ENCODE measurements around the gene AGER.
A peak's percentile ranks its signal among the peaks of the same experiment; 100 is the strongest.

Gene AGER

DNA sequence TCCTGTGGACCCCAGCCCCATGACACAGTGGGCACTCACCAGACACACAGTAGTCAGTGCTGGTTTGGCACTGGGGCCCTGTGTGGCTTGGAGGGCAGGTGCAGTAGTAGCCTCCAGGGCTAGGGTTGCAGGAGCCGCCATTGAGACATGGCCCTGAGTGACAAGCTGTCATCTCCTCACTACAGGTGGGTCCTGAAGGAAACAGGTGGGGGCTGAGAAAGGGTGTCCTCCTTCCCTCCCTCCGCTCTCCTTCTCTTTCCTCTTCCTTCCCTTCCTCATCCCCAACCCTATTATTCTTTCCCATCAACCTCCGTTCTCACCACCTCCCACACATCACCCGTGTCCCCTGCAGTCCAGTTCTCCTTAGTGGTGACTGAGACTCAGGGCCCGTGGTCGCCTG is 29.6 kb upstream of the AGER start:
- H3K4me1 ChIP-seq (ENCODE audit: control insufficient read depth, insufficient read depth, low read length): no peaks in the 10 kb centered on the region
- H3K27ac ChIP-seq (ENCODE audit: extremely low read depth, low read depth, low read length): no peak overlapping the region
- ChIA-PET CTCF (interaction anchor here (0.6 to 1.4 kb wide), 5 partner anchors 27 to 625 kb away, joined by 3 to 5 read pairs (median 4); partner anchors contain the start of gene TAP2), POLR2A (interaction anchor here (0.6 kb wide), 1 partner anchor 236 kb away, joined by 4 read pairs; no protein-coding TSS in a partner anchor)
- H3K4me3 ChIP-seq (ENCODE audit: low read depth, low read length): no peak overlapping the region
- TF ChIP-seq ZNF121 (tag by site-specific recombination; IDR thresholded peaks at IDR 0.05) (no peak), ZNF140 (tag by site-specific recombination; IDR thresholded peaks at IDR 0.05) (no peak), ZNF544 (tag by site-specific recombination; IDR thresholded peaks at IDR 0.05) (no peak), ZNF394 (tag by site-specific recombination; IDR thresholded peaks at IDR 0.05; ENCODE audit: borderline replicate concordance) (no peak), YY1 (tag by site-specific recombination; IDR thresholded peaks at IDR 0.05) (no peak), SCRT2 (tag by site-specific recombination; IDR thresholded peaks at IDR 0.05) (peak; percentile 77), ZNF501 (tag by site-specific recombination; IDR thresholded peaks at IDR 0.05) (no peak), KLF8 (tag by site-specific recombination; IDR thresholded peaks at IDR 0.05) (no peak), ZNF350 (tag by site-specific recombination; IDR thresholded peaks at IDR 0.05) (no peak), IKZF3 (tag by site-specific recombination; IDR thresholded peaks at IDR 0.05) (no peak), ZFP41 (tag by site-specific recombination; IDR thresholded peaks at IDR 0.05; ENCODE audit: borderline replicate concordance) (no peak), SCRT1 (tag by site-specific recombination; IDR thresholded peaks at IDR 0.05; ENCODE audit: borderline replicate concordance) (peak; percentile 67), ZBTB21 (tag by site-specific recombination; IDR thresholded peaks at IDR 0.05) (no peak), ZNF48 (tag by site-specific recombination; IDR thresholded peaks at IDR 0.05) (no peak)
- TF ChIP-seq, protein P1, sequence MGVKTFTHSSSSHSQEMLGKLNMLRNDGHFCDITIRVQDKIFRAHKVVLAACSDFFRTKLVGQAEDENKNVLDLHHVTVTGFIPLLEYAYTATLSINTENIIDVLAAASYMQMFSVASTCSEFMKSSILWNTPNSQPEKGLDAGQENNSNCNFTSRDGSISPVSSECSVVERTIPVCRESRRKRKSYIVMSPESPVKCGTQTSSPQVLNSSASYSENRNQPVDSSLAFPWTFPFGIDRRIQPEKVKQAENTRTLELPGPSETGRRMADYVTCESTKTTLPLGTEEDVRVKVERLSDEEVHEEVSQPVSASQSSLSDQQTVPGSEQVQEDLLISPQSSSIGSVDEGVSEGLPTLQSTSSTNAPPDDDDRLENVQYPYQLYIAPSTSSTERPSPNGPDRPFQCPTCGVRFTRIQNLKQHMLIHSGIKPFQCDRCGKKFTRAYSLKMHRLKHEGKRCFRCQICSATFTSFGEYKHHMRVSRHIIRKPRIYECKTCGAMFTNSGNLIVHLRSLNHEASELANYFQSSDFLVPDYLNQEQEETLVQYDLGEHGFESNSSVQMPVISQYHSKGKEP (tag by site-specific recombination; IDR thresholded peaks at IDR 0.05): no peak
- TF ChIP-seq, protein P2, sequence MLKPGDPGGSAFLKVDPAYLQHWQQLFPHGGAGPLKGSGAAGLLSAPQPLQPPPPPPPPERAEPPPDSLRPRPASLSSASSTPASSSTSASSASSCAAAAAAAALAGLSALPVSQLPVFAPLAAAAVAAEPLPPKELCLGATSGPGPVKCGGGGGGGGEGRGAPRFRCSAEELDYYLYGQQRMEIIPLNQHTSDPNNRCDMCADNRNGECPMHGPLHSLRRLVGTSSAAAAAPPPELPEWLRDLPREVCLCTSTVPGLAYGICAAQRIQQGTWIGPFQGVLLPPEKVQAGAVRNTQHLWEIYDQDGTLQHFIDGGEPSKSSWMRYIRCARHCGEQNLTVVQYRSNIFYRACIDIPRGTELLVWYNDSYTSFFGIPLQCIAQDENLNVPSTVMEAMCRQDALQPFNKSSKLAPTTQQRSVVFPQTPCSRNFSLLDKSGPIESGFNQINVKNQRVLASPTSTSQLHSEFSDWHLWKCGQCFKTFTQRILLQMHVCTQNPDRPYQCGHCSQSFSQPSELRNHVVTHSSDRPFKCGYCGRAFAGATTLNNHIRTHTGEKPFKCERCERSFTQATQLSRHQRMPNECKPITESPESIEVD (tag by site-specific recombination; IDR thresholded peaks at IDR 0.05): no peak
- TF ChIP-seq, protein P3, sequence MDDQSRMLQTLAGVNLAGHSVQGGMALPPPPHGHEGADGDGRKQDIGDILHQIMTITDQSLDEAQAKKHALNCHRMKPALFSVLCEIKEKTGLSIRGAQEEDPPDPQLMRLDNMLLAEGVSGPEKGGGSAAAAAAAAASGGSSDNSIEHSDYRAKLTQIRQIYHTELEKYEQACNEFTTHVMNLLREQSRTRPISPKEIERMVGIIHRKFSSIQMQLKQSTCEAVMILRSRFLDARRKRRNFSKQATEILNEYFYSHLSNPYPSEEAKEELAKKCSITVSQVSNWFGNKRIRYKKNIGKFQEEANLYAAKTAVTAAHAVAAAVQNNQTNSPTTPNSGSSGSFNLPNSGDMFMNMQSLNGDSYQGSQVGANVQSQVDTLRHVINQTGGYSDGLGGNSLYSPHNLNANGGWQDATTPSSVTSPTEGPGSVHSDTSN (CRISPR knock-in tag; IDR thresholded peaks at IDR 0.05): no peak
- no peaks in the 10 kb centered on the region for H3K9me3 ChIP-seq (ENCODE audit: control insufficient read depth, insufficient read depth, low read depth, low read length)
- H3K36me3 ChIP-seq (ENCODE audit: control insufficient read depth in 2 of 2, insufficient read depth in 1 of 2, low read length in 2 of 2): no peaks in the 10 kb centered on the region

DNA sequence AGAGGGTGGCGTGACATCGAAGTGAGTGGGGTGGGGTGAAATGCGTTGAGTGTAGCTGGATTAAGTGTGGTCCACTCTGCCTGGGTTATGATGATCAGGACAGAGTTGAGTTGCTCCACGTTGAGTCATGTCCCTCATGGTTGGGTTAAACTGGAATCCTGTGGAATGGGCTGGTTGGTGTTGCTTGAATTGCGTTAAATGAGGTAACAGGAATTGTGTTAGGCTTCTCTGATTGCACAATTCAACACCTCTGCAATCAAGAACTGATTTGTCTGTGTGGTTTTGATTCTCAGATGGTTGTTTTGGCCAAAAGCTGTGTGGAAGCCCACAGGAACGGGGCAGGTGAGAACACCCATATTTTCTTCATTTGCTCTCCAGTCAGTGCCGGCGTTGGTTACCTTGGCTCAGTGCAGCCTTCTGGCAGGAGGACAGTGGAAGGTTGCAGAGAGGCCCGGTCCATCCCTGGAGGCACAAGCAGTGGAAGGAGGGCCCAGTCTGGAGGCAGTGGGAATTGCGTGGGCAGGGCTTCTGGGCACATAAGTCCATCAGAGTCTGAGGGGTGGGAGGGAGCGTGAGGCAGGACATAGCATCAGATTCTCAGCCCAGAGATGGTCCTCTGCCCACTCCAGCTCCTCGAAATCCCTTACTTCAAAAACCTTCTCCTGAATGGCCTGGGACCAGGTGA is 28.2 kb upstream of the AGER start:
- CTCF ChIA-PET: interaction anchor here (0.6 to 1.4 kb wide), 2 partner anchors 201 to 626 kb away, joined by 3 to 5 read pairs; partner anchors contain the start of gene TAP2
- POLR2A ChIA-PET: interaction anchor here (1.0 kb wide), 1 partner anchor 22 kb away, joined by 3 read pairs; the partner anchor contains the start of gene PBX2

More for the DNA sequence above, 28.2 kb upstream of the AGER start:
- Histone ChIP-seq H3K4me1 (ENCODE audit: control insufficient read depth, insufficient read depth, low read length) (no peaks in the 10 kb centered on the region), H3K9me3 (ENCODE audit: control insufficient read depth, insufficient read depth, low read depth, low read length) (no peaks in the 10 kb centered on the region), H3K27ac (ENCODE audit: extremely low read depth, low read depth, low read length) (no peak overlapping the region), H3K4me3 (ENCODE audit: low read depth, low read length) (no peak overlapping the region), H3K36me3 (ENCODE audit: control insufficient read depth in 2 of 2, insufficient read depth in 1 of 2, low read length in 2 of 2) (no peaks in the 10 kb centered on the region)
- TF ChIP-seq ZNF37A (tag by site-specific recombination; IDR thresholded peaks at IDR 0.05) (no peak), EGR2 (tag by site-specific recombination; IDR thresholded peaks at IDR 0.05; ENCODE audit: low read depth) (peak; percentile 40; the same call in 1 of the 2 replicates), ZNF701 (tag by site-specific recombination; IDR thresholded peaks at IDR 0.05) (no peak), MEIS1 (CRISPR knock-in tag; IDR thresholded peaks at IDR 0.05; ENCODE audit: borderline replicate concordance) (no peak), ZFHX2 (tag by site-specific recombination; conservative IDR thresholded peaks at IDR 0.05) (peak; percentile 54)
